CD14-positive monocyte (primary cell): ENCODE results near the gene DCANP1. TPM values are rescaled to one million over a fixed set of nuclear protein-coding genes. Genes with fewer than 3 reads are reported as not detected.

Experiments
- DNase-seq, 3 donors: peaks; one replicate each; pipeline ENCODE4 v3.0.0-alpha.2; 2011 to 2022
- H2AFZ ChIP-seq: 2 replicates; pipeline ENCODE4 v1.6.0; 2012; ENCODE audit warnings: mild to moderate bottlenecking, low read depth, low read length, inconsistent platforms; ENCODE audit not compliant: insufficient read depth, poor library complexity, severe bottlenecking
- H3K27ac ChIP-seq, 2 donors: 1 replicate in 1 of 2; 2 replicates in 1 of 2; pipeline ENCODE4 v1.5.1; 2012 to 2013; ENCODE audit warnings: low read length in 2 of 2, control low read depth in 1 of 2, inconsistent platforms in 1 of 2, low read depth in 1 of 2, mild to moderate bottlenecking in 1 of 2
- H3K27me3 ChIP-seq, 2 donors: one replicate each; pipeline versions ENCODE4 v1.6.0 to v1.6.1; 2011 to 2013; ENCODE audit warnings: low read length in 2 of 2; ENCODE audit not compliant: control insufficient read depth in 2 of 2, insufficient read depth in 2 of 2
- H3K36me3 ChIP-seq, 2 donors: replicated peaks in 1 of 2; 1 replicate in 1 of 2; 2 replicates in 1 of 2; pipeline versions ENCODE4 v1.5.1 to v1.6.1; 2012 to 2013; ENCODE audit warnings: low read length in 2 of 2, control low read depth in 1 of 2, inconsistent platforms in 1 of 2, mild to moderate bottlenecking in 1 of 2; ENCODE audit not compliant: insufficient read depth in 2 of 2, control insufficient read depth in 1 of 2
- H3K4me1 ChIP-seq, 2 donors: 1 replicate in 1 of 2; 2 replicates in 1 of 2; pipeline versions ENCODE4 v1.5.1 to v1.6.1; 2012 to 2013; ENCODE audit warnings: low read length in 2 of 2, control low read depth in 1 of 2, inconsistent platforms in 1 of 2, mild to moderate bottlenecking in 1 of 2, moderate library complexity in 1 of 2; ENCODE audit not compliant: insufficient read depth in 2 of 2, control insufficient read depth in 1 of 2
- H3K4me2 ChIP-seq: replicated peaks from 2 replicates; pipeline ENCODE3; 2012; ENCODE audit warnings: low read length, moderate library complexity, mild to moderate bottlenecking; ENCODE audit not compliant: poor library complexity, severe bottlenecking; ENCODE audit errors: extremely low read depth
- H3K4me3 ChIP-seq, 3 experiments: fragments of 200-600 bp in 1 of 3; sonication (generic) in 1 of 3; replicated peaks in 1 of 3; 1 replicate in 2 of 3; 2 replicates in 1 of 3; pipeline ENCODE4 v1.5.1; 2011 to 2013; ENCODE audit warnings: low read length in 3 of 3, mild to moderate bottlenecking in 3 of 3, control low read depth in 2 of 3, low read depth in 2 of 3, inconsistent platforms in 1 of 3, moderate library complexity in 1 of 3
- H3K79me2 ChIP-seq: 2 replicates; pipeline ENCODE4 v1.6.0; 2012; ENCODE audit warnings: mild to moderate bottlenecking, control low read depth, inconsistent platforms, low read length, moderate library complexity; ENCODE audit not compliant: insufficient read depth
- H3K9ac ChIP-seq: 2 replicates; pipeline ENCODE4 v1.6.0; 2017; ENCODE audit warnings: low read length, mild to moderate bottlenecking; ENCODE audit not compliant: insufficient read depth, poor library complexity, severe bottlenecking
- H3K9me3 ChIP-seq, 2 donors: replicated peaks in 1 of 2; 1 replicate in 1 of 2; 2 replicates in 1 of 2; pipeline versions ENCODE4 v1.5.1 to v1.6.1; 2012 to 2013; ENCODE audit warnings: low read length in 2 of 2, control low read depth in 1 of 2; ENCODE audit not compliant: control insufficient read depth in 1 of 2, insufficient read depth in 1 of 2
- H4K20me1 ChIP-seq: 2 replicates; pipeline ENCODE4 v1.6.0; 2012; ENCODE audit warnings: mild to moderate bottlenecking, low read length, control low read depth, moderate library complexity; ENCODE audit not compliant: insufficient read depth
- H3K27ac Mint-ChIP-seq, 7 donors: one replicate each; pipeline ENCODE4 v1.8.0; 2020; ENCODE audit warnings: mild to moderate bottlenecking in 7 of 7, mixed read lengths in 7 of 7, moderate library complexity in 6 of 7, inconsistent platforms in 2 of 7
- H3K27me3 Mint-ChIP-seq, 3 donors: one replicate each; pipeline ENCODE4 v1.8.0; 2021 to 2022; ENCODE audit warnings: low read depth in 3 of 3, mild to moderate bottlenecking in 3 of 3, mixed read lengths in 3 of 3, moderate library complexity in 3 of 3, inconsistent platforms in 1 of 3
- H3K36me3 Mint-ChIP-seq, 2 donors: one replicate each; pipeline ENCODE4 v1.8.0; 2020; ENCODE audit warnings: mixed read lengths in 2 of 2, inconsistent platforms in 1 of 2, mild to moderate bottlenecking in 1 of 2
- H3K4me1 Mint-ChIP-seq: one replicate; pipeline ENCODE4 v1.8.0; 2020; ENCODE audit warnings: mild to moderate bottlenecking, mixed read lengths
- H3K4me3 Mint-ChIP-seq, 2 donors: one replicate each; pipeline ENCODE4 v1.8.0; 2020; ENCODE audit warnings: mild to moderate bottlenecking in 2 of 2, mixed read lengths in 2 of 2, moderate library complexity in 1 of 2
- H3K9me3 Mint-ChIP-seq, 7 donors: one replicate each; pipeline ENCODE4 v1.8.0; 2020 to 2022; ENCODE audit warnings: mixed read lengths in 7 of 7, mild to moderate bottlenecking in 6 of 7, moderate library complexity in 6 of 7, inconsistent platforms in 2 of 7
- CTCF ChIP-seq: fragments of 200-600 bp; IDR thresholded peaks from one replicate; pipeline ENCODE4 v1.8.0; 2022; ENCODE audit warnings: antibody characterized with exemption, mild to moderate bottlenecking
- WGBS: methylation state at CpG from one replicate; pipeline ENCODE4 v1.1.5; 2013; ENCODE audit warnings: missing lambda C conversion rate; ENCODE audit not compliant: insufficient coverage; 5-methylcytosine and 5-hydroxymethylcytosine counted together
- intact Hi-C, 2 donors: fragments of 100-400 bp; cut with micrococcal nuclease; formaldehyde crosslinking; loops; one replicate each; pipeline versions ENCODE4 v1.15.0 to v1.15.1; 2023
- polyA plus RNA-seq, 3 donors: library from polyadenylated mRNA; depleted of rRNA in 1 of 3; unstranded in 2 of 3; stranded (reverse) in 1 of 3; fragments of 300-500 nt in 2 of 3; fragments of >200 nt in 1 of 3; fragmentation: Illumina TruSeq in 2 of 3; gene quantifications; 1 replicate in 2 of 3; 2 replicates in 1 of 3; pipeline ENCODE4 v1.2.3, GENCODE V29; 2012 to 2021

The DCANP1 gene
- polyA plus RNA-seq, 3 donors: 0.14 to 0.85 (median 0.15) TPM

GRCh38 chr5:135446615-135447014 is 533 bp downstream of the DCANP1 start:
- Mint-ChIP-seq H3K4me1 (peaks cover 79% of the 10 kb centered on the region), H3K36me3 (peaks cover 3 to 19% of the 10 kb centered on the region in 2 donors), H3K27ac (peak overlapping the region in 2 of 7 donors; percentile 23 to 54), H3K9me3 (no peaks in the 10 kb centered on the region), H3K4me3 (no peak overlapping the region), H3K27me3 (peaks cover 0 to 5% (median 3%) of the 10 kb centered on the region in 3 donors)
- Histone ChIP-seq H3K4me2 (no peak overlapping the region), H3K27ac (no peak overlapping the region), H3K9ac (no peak overlapping the region), H3K27me3 (no peaks in the 10 kb centered on the region), H4K20me1 (no peaks in the 10 kb centered on the region), H2AFZ (peak overlapping the region; percentile 17), H3K9me3 (no peaks in the 10 kb centered on the region), H3K4me1 (peaks cover 69 to 77% of the 10 kb centered on the region in 2 donors), H3K4me3 (no peak overlapping the region), H3K36me3 (no peaks in the 10 kb centered on the region), H3K79me2 (peaks cover 92% of the 10 kb centered on the region)
- TF ChIP-seq CTCF: no peak
- intact Hi-C loops: no loop called here
- no peak for DNase-seq
- WGBS: 57% methylated on average over 6 of the region's 7 CpGs

GRCh38 chr5:135446206-135446605 is 942 bp downstream of the DCANP1 start:
- Histone ChIP-seq H3K9me3 (no peaks in the 10 kb centered on the region), H3K4me2 (no peak overlapping the region), H3K4me3 (no peak overlapping the region), H3K9ac (no peak overlapping the region), H4K20me1 (no peaks in the 10 kb centered on the region), H3K36me3 (no peaks in the 10 kb centered on the region), H2AFZ (no peak overlapping the region), H3K4me1 (peaks cover 69 to 77% of the 10 kb centered on the region in 2 donors), H3K27me3 (no peaks in the 10 kb centered on the region), H3K79me2 (peaks cover 88% of the 10 kb centered on the region), H3K27ac (no peak overlapping the region)
- H3K27me3 Mint-ChIP-seq: peaks cover 0 to 5% (median 3%) of the 10 kb centered on the region in 3 donors
- no peak overlapping the region for H3K4me3 Mint-ChIP-seq
- H3K9me3 Mint-ChIP-seq: no peaks in the 10 kb centered on the region
- 83% methylated on average over 9 of the region's 9 CpGs for WGBS
- H3K27ac Mint-ChIP-seq: peak overlapping the region in 1 of 7 donors; percentile 23
- intact Hi-C loops: no loop called here
- H3K36me3 Mint-ChIP-seq: peaks cover 3 to 19% of the 10 kb centered on the region in 2 donors
- TF ChIP-seq CTCF: no peak
- H3K4me1 Mint-ChIP-seq: peaks cover 79% of the 10 kb centered on the region
- DNase-seq: no peak
